ENCODE results near the gene MTNR1A. TPM values are rescaled to one million over a fixed set of nuclear protein-coding genes. Genes with fewer than 3 reads are reported as not detected.

MTNR1A gene
- polyA plus RNA-seq, 2 of the 4 experiments (the other 2 are of a cell fraction), result 0.17 to 0.47 TPM

- TF ChIP-seq CHD2 (IDR thresholded peaks at IDR 0.05; ENCODE audit: low read length, partially characterized antibody) (no peak), ATOH8 (CRISPR knock-in tag; IDR thresholded peaks at IDR 0.05; ENCODE audit: low read depth) (no peak), FOXS1 (CRISPR knock-in tag; IDR thresholded peaks at IDR 0.05) (no peak), PHF8 (IDR thresholded peaks at IDR 0.05; ENCODE audit: borderline replicate concordance, low read depth) (no peak), POLR2A (IDR thresholded peaks at IDR 0.05; ENCODE audit: low read length) (no peak), HES2 (IDR thresholded peaks at IDR 0.05) (no peak), RFX5 (IDR thresholded peaks at IDR 0.05) (no peak), KDM5A (IDR thresholded peaks at IDR 0.05) (no peak), CBX2 (IDR thresholded peaks at IDR 0.05; ENCODE audit: borderline replicate concordance, low read depth) (no peak), RCOR1 (IDR thresholded peaks at IDR 0.05; ENCODE audit: low read depth, low read length) (no peak)
- no peak overlapping the region for H3K4me3 ChIP-seq
- H3K27ac ChIP-seq, result no peak overlapping the region
- POLR2A ChIA-PET, result no interaction called here
- no peaks in the 10 kb centered on the region for H3K4me1 ChIP-seq
- CTCF ChIA-PET, result no interaction called here
- ATAC-seq (no peak), DNase-seq (ENCODE audit: low read depth in 1 of 2, low spot score in 1 of 2) (no peak), FAIRE-seq (no peak)
- 83% methylated on average over 2 of the region's 2 CpGs for WGBS (ENCODE audit: missing lambda C conversion rate)
- H3K9me3 ChIP-seq, result no peaks in the 10 kb centered on the region
- H3K4me2 ChIP-seq, result no peak overlapping the region
These were observed 3.5 kb downstream of the MTNR1A start for GRCh38 chr4:186551849-186552248.

GRCh38 chr4:186545436-186545835 is 9.9 kb downstream of the MTNR1A start:
- TF ChIP-seq NFE2L2 (conservative IDR thresholded peaks at IDR 0.05; ENCODE audit: low read length) (no peak), BCL3 (IDR thresholded peaks at IDR 0.05) (no peak), HMGXB4 (CRISPR knock-in tag; IDR thresholded peaks at IDR 0.05; ENCODE audit: borderline replicate concordance) (no peak)
- DNase-seq (ENCODE audit: low read depth in 1 of 2, low spot score in 1 of 2), result no peak
- FAIRE-seq, result no peak
- ATAC-seq, result no peak
- H3K4me1 ChIP-seq, result no peaks in the 10 kb centered on the region
- H3K4me3 ChIP-seq, result no peak overlapping the region
- ChIA-PET CTCF (interaction anchor here (2.0 kb wide), 1 partner anchor 9 kb away, joined by 5 read pairs; the partner anchor contains the start of gene MTNR1A), POLR2A (no interaction called here)
- WGBS (ENCODE audit: missing lambda C conversion rate), result 43% methylated on average over 7 of the region's 7 CpGs
- H3K27ac ChIP-seq, result no peak overlapping the region
- no peaks in the 10 kb centered on the region for H3K9me3 ChIP-seq
- no peak overlapping the region for H3K4me2 ChIP-seq

GRCh38 chr4:186543206-186543605 is 12.2 kb downstream of the MTNR1A start:
- 90% methylated on average over 2 of the region's 2 CpGs for WGBS (ENCODE audit: missing lambda C conversion rate)
- H3K4me1 ChIP-seq, result no peaks in the 10 kb centered on the region
- no peak overlapping the region for H3K4me3 ChIP-seq
- DNase-seq (ENCODE audit: low read depth in 1 of 2, low spot score in 1 of 2) (no peak), FAIRE-seq (no peak), ATAC-seq (no peak)
- ChIA-PET CTCF (interaction anchor here (1.4 to 2.0 kb wide), 2 partner anchors 10 to 11 kb away, joined by 3 to 5 read pairs; partner anchors contain the start of gene MTNR1A), POLR2A (no interaction called here)
- H3K27ac ChIP-seq, result no peak overlapping the region
- TF ChIP-seq CEBPB (IDR thresholded peaks at IDR 0.05), result no peak
- TF ChIP-seq MYC (IDR thresholded peaks at IDR 0.05; ENCODE audit: borderline replicate concordance, low read length), result no peak
- no peak for TF ChIP-seq GATA3 (IDR thresholded peaks at IDR 0.05; ENCODE audit: borderline replicate concordance)
- TF ChIP-seq FOSB (CRISPR knock-in tag; IDR thresholded peaks at IDR 0.05), result no peak
- H3K9me3 ChIP-seq, result no peaks in the 10 kb centered on the region
- no peak overlapping the region for H3K4me2 ChIP-seq

- TF ChIP-seq POLR2AphosphoS2 (conservative IDR thresholded peaks at IDR 0.05; ENCODE audit: low read length), result no peak
- TF ChIP-seq NPAS2 (CRISPR knock-in tag; IDR thresholded peaks at IDR 0.05; ENCODE audit: borderline replicate concordance), result no peak
- TF ChIP-seq USF2 (IDR thresholded peaks at IDR 0.05), result no peak
- no peak for TF ChIP-seq EP300 (IDR thresholded peaks at IDR 0.05)
- Histone ChIP-seq H3K9me3 (no peaks in the 10 kb centered on the region), H3K27ac (no peak overlapping the region), H3K4me3 (no peak overlapping the region), H3K4me2 (no peak overlapping the region), H3K4me1 (no peaks in the 10 kb centered on the region)
- ATAC-seq (no peak), FAIRE-seq (no peak), DNase-seq (ENCODE audit: low read depth in 1 of 2, low spot score in 1 of 2) (no peak)
- POLR2A ChIA-PET, result no interaction called here
- 42% methylated on average over 4 of the region's 4 CpGs for WGBS (ENCODE audit: missing lambda C conversion rate)
- CTCF ChIA-PET, result interaction anchor here (1.3 kb wide), 1 partner anchor 74 kb away, joined by 3 read pairs; no protein-coding TSS in a partner anchor
These were observed 13.6 kb downstream of the MTNR1A start for GRCh38 chr4:186541801-186542200.

All from A549 (cell line).